Tibial nerve (tissue), 4 donors: ENCODE results near the gene TDRD5. TPM values are rescaled to one million over a fixed set of nuclear protein-coding genes. Genes with fewer than 3 reads are reported as not detected.

ENCODE experiments used
- DNase-seq, 2 donors: peaks; one replicate each; pipeline ENCODE4 v3.0.0-alpha.2; 2019; ENCODE audit warnings: low spot score in 2 of 2
- H3K27ac ChIP-seq, 4 donors: fragments of 200-600 bp; sonication (generic) in 3 of 4; one replicate each; pipeline ENCODE4 v1.5.1; 2017 to 2019; ENCODE audit warnings: mild to moderate bottlenecking in 1 of 4
- H3K27me3 ChIP-seq, 2 donors: fragments of 200-600 bp; sonication (generic) in 1 of 2; one replicate each; pipeline versions ENCODE4 v1.5.1 to v1.6.0; 2017 to 2019
- H3K36me3 ChIP-seq, 3 donors: fragments of 200-600 bp; sonication (generic); one replicate each; pipeline ENCODE4 v1.5.1; 2018 to 2019
- H3K4me1 ChIP-seq, 4 donors: fragments of 200-600 bp; sonication (generic) in 3 of 4; one replicate each; pipeline ENCODE4 v1.5.1; 2017 to 2019
- H3K4me3 ChIP-seq, 4 donors: fragments of 200-600 bp; sonication (generic) in 3 of 4; one replicate each; pipeline ENCODE4 v1.5.1; 2017 to 2019; ENCODE audit warnings: mild to moderate bottlenecking in 1 of 4, moderate library complexity in 1 of 4
- H3K9me3 ChIP-seq, 4 donors: fragments of 200-600 bp; sonication (generic) in 3 of 4; one replicate each; pipeline ENCODE4 v1.5.1; 2017 to 2019
- CTCF ChIP-seq, 5 experiments: fragments of 200-600 bp in 3 of 5; fragments of 450-650 bp in 2 of 5; sonication (generic) in 3 of 5; IDR thresholded peaks; one replicate each; pipeline ENCODE4 v1.5.1; 2016 to 2019; ENCODE audit warnings: antibody characterized with exemption in 5 of 5, mild to moderate bottlenecking in 3 of 5, moderate library complexity in 2 of 5
- EP300 ChIP-seq, 2 donors: sonication (generic); formaldehyde crosslinking; IDR thresholded peaks; one replicate each; pipeline ENCODE4 v1.6.1; 2017; ENCODE audit warnings: antibody characterized with exemption in 2 of 2, mild to moderate bottlenecking in 1 of 2
- POLR2A ChIP-seq, 2 donors: fragments of 450-650 bp; IDR thresholded peaks; one replicate each; pipeline ENCODE4 v1.6.1; 2017; ENCODE audit warnings: antibody characterized with exemption in 2 of 2, mild to moderate bottlenecking in 2 of 2, moderate library complexity in 2 of 2
- WGBS, 2 donors: methylation state at CpG; one replicate each; pipeline ENCODE4 v1.1.5; 2018; 5-methylcytosine and 5-hydroxymethylcytosine counted together
- total RNA-seq, 4 donors: library from RNA; depleted of rRNA; stranded (reverse); fragments of >200 nt; gene quantifications; one replicate each; pipeline ENCODE4 v1.1.0, GENCODE V29; 2016

Gene TDRD5
- total RNA-seq, 4 donors from 2014 or later = 0.21 to 0.59 (median 0.44) TPM; not detected in 1

- TF ChIP-seq POLR2A (IDR thresholded peaks at IDR 0.05) = no peak
- TF ChIP-seq CTCF (IDR thresholded peaks at IDR 0.05) = no peak
- no peak for TF ChIP-seq EP300 (IDR thresholded peaks at IDR 0.05)
- Histone ChIP-seq H3K27me3 (no peaks in the 10 kb centered on the region), H3K27ac (no peak overlapping the region), H3K4me3 (no peak overlapping the region), H3K4me1 (no peaks in the 10 kb centered on the region), H3K9me3 (peaks cover 0 to 6% (median 0%) of the 10 kb centered on the region in 4 donors), H3K36me3 (no peaks in the 10 kb centered on the region)
- DNase-seq = no peak
- WGBS, 2 donors = 78 to 94% methylated on average over 1 of the region's 1 CpG
Measured at GRCh38 chr1:179601093-179601492, 9.5 kb downstream of the TDRD5 start.

DNA sequence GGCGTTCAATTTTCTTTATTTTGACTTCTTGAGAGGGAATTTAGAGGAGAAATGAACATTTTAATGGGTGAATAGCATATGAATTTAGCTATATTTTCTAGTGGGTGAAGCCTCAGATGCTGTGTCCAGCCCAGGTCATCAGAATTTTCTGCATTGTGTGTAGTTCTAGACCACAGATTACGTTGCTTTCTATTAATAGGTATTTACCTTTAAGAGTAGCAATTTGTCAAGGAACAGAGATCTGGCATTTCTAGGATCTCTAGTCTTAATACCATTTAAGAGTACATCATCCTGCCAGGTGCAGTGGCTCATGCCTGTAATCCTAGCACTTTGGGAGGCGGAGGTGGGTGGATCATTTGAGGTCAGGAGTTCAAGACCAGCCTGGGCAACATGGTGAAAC, 20.7 kb downstream of the TDRD5 start:
- TF ChIP-seq POLR2A (IDR thresholded peaks at IDR 0.05) (no peak), CTCF (IDR thresholded peaks at IDR 0.05) (no peak), EP300 (IDR thresholded peaks at IDR 0.05) (no peak)
- 79 to 86% methylated on average over 3 of the region's 3 CpGs for WGBS, 2 donors

DNA sequence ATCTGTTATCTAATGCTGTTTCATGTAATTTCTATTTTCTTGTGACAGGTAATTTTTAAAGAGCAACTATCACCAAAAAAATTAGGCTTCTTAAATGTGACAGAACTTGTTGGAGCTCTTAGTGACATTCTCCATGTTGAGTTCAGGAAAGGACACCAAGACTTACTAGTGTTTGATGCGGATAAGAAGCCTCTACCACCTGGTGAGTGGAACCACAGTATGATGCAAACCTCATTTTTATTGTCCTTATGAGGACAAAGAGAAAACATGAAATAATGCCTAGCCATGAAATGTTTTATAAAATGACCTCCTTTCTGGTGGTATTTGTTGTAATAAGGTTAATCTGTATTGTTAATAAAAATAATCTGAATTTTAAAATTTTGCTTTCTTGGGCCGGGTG, 39.1 kb downstream of the TDRD5 start:
- Histone ChIP-seq H3K9me3 (no peaks in the 10 kb centered on the region), H3K4me3 (no peak overlapping the region), H3K4me1 (no peaks in the 10 kb centered on the region), H3K27me3 (no peaks in the 10 kb centered on the region), H3K36me3 (no peaks in the 10 kb centered on the region), H3K27ac (no peak overlapping the region)
- no peak for TF ChIP-seq CTCF (IDR thresholded peaks at IDR 0.05)
- TF ChIP-seq POLR2A (IDR thresholded peaks at IDR 0.05) = no peak
- TF ChIP-seq EP300 (IDR thresholded peaks at IDR 0.05) = no peak
- no peak for DNase-seq
- WGBS, 2 donors = 80 to 86% methylated on average over 2 of the region's 2 CpGs

More for the DNA sequence above, 20.7 kb downstream of the TDRD5 start:
- H3K9me3 ChIP-seq = no peaks in the 10 kb centered on the region
- H3K27me3 ChIP-seq = no peaks in the 10 kb centered on the region
- no peaks in the 10 kb centered on the region for H3K4me1 ChIP-seq
- H3K36me3 ChIP-seq = no peaks in the 10 kb centered on the region
- no peak for DNase-seq
- H3K27ac ChIP-seq = no peak overlapping the region
- H3K4me3 ChIP-seq = no peak overlapping the region

DNA sequence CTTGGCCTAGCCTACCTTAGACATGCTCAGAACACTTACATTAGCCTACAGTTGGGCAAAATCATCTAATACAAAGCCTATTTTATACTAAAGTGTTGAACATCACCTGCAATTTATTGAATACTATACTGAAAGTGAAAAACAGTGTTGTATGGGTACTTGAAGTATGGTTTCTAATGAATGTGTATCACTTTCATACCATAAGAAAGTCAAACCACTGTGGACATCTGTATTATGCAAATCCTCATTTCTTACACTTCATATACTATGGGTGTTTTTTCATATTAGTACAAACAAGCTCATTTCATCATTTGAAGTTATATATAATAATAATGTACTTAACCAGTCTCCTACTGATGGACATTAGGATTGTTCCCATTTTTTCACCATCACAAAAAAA, 41.2 kb downstream of the TDRD5 start:
- no peaks in the 10 kb centered on the region for H3K36me3 ChIP-seq
- no peak overlapping the region for H3K4me3 ChIP-seq
- DNase-seq = no peak
- no peaks in the 10 kb centered on the region for H3K27me3 ChIP-seq
- no peak overlapping the region for H3K27ac ChIP-seq
- no peaks in the 10 kb centered on the region for H3K9me3 ChIP-seq
- no peaks in the 10 kb centered on the region for H3K4me1 ChIP-seq
- TF ChIP-seq POLR2A (IDR thresholded peaks at IDR 0.05) (no peak), CTCF (IDR thresholded peaks at IDR 0.05) (no peak), EP300 (IDR thresholded peaks at IDR 0.05) (no peak)

DNA sequence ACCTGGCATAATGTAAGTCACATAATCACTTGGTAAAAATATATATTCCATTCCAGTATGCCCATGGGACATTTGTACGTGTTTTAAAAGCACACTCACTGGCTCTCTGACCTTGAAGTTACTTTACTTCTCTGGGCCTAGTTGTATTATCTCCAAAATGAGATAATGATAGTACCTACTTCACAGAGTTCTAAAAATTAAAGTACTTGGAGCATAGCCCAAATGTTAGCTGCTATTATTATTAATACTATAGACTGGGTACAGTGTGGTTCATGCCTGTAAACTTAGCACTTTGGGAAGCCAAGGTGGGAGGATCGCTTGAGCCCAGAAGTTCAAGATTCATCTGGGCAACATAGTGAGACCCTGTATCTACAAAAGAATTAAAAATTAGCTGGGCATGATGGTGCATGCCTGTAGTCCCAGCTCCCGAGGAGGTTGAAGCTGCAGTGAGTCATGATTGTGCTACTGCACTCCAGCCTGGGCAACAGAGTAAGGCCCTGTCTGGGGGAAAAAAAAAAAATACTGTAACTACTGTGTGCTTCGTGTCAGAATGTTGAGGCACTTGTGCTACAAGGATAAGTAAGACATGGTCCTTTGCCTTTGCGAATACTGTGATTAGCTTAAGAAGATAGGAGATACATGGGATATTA, 45.7 kb downstream of the TDRD5 start:
- Histone ChIP-seq H3K4me1 (no peaks in the 10 kb centered on the region), H3K9me3 (no peaks in the 10 kb centered on the region), H3K27ac (no peak overlapping the region), H3K36me3 (no peaks in the 10 kb centered on the region), H3K4me3 (no peak overlapping the region), H3K27me3 (no peaks in the 10 kb centered on the region)
- TF ChIP-seq POLR2A (IDR thresholded peaks at IDR 0.05) = no peak
- no peak for TF ChIP-seq CTCF (IDR thresholded peaks at IDR 0.05)
- no peak for TF ChIP-seq EP300 (IDR thresholded peaks at IDR 0.05)
- DNase-seq = no peak
- WGBS, 2 donors = 62 to 63% methylated on average over 5 of the region's 5 CpGs
